ENCODE data around the gene HNF1A.

GRCh38 chr12:120941412-120941811 lies 36.9 kb upstream of the HNF1A start:
- TF ChIP-seq EZH2phosphoT487 (IDR thresholded peaks at IDR 0.05; ENCODE audit: low read depth) (no peak), CTCF (IDR thresholded peaks at IDR 0.05; ENCODE audit: low read depth, low read length) (no peak)

Data from OCI-LY3 (cell line).